ENCODE results near the gene MFN1.

- TF ChIP-seq CTCF (IDR thresholded peaks at IDR 0.05; ENCODE audit: insufficient read depth, low read length) (no peak), REST (IDR thresholded peaks at IDR 0.05; ENCODE audit: insufficient replicate concordance, low read depth) (no peak)
Measured at GRCh38 chr3:179297971-179298725, 49.4 kb upstream of the MFN1 start.
